22Rv1 (cell line): ENCODE results near the gene TRPC5OS.

ENCODE experiments used
- H3K27ac ChIP-seq: fragments of 450-650 bp; 2 replicates; pipeline ENCODE4 v1.5.1; 2017
- CTCF ChIP-seq: fragments of 450-650 bp; IDR thresholded peaks from 2 replicates; pipeline ENCODE4 v1.5.1; 2017; ENCODE audit warnings: mild to moderate bottlenecking
- ZFX ChIP-seq: fragments of 450-650 bp; IDR thresholded peaks from 2 replicates; pipeline ENCODE4 v1.6.1; 2017; ENCODE audit warnings: antibody characterized with exemption, borderline replicate concordance

The TRPC5OS gene

GRCh38 chrX:111892375-111892774 lies 16.4 kb downstream of the TRPC5OS start:
- no peak overlapping the region for H3K27ac ChIP-seq
- TF ChIP-seq CTCF, result no peak
- no peak for TF ChIP-seq ZFX

DNA sequence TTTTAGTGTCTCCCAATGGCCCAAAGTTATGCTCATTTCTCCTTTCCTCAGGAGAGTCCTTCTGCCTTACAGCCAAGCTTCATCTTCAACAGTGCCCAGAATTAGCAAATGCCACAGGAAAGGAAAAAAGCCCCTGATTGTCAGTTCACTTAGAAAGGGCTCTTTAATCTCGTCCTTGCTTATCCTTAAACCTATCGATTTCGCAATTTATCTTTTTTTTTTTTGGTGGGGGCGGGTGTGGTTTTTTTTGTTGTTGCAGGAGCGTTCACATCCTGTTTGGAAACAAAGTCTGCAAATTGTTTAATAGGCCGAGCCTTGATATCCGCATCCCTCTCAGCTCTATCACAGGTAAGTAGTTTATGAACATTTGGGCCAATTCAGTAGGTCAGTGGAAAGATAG lies 20.2 kb downstream of the TRPC5OS start:
- TF ChIP-seq ZFX, result no peak
- no peak for TF ChIP-seq CTCF
- H3K27ac ChIP-seq, result no peak overlapping the region

DNA sequence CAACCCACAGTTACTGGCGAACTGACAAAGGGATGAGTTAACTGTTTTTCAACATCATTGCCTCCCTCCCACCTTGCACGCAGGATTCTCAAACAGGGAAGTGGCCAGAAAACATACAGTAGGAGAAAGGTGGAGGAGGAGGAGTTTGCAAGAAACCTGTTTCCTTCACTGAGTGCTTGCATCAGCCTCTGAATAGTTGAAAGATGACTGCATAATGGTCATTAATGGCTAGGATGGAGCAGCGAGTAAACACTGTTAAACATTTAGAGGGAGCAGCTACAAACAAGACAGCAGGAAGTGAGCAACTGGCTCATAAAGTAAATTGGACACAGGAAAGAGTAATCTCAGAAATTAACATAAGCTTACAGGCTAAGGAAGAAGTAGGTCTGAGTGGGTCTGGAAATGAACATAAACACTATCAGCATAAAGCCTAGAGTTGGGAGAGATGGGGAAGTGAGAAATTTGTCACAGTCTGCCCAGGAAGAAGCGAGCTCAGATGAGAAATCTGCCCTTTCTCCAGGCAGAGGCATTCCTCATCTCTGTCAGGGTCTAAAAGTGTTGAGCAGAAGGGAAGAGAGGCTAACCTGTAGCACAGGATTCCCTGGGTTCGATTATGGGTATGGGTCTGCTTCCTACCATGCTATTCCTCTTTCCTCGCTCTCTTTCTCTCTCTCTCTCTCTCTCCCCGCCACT lies 38.6 kb downstream of the TRPC5OS start:
- H3K27ac ChIP-seq, result no peak overlapping the region
- TF ChIP-seq ZFX (no peak), CTCF (no peak)

DNA sequence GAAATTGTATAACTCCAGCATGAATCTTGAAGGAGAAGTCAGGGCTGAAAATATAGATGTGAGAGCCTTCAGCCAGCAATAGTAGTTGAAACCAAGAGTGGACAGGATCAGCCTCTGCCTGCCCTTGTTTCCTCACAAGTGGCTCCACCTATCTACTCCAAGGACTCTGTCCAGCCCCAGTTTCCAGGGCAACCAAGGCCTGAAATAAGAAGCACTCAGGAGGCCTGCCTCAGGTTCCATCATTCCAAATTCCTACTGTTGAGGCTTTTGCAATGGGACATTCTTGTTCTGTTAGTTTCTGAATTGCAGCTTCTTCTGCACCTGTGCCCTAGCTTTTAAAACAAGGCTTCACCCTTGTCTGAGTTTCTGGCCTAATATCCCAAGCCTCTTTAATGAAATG lies 41.6 kb downstream of the TRPC5OS start:
- no peak for TF ChIP-seq ZFX

DNA sequence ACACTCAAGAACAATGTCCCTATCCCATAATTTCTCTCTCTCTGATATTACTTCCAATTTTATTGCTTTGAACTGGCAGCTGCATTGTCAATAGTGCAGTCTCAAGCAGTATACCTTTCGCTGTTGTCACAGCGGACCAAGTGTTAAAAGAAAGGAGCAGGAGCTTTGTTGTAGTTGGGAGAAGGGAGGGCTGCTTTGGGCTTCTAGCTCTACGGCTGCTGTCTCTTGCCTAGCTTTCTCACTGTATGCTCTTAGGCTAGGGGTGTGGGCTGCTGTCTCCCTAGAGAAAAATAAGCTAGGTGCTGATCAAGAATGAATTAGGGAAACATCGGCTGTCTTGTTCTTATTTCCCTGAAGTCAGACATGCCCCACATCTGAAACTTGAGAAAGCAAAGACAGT lies 52.5 kb downstream of the TRPC5OS start:
- TF ChIP-seq ZFX (no peak), CTCF (no peak)
- no peak overlapping the region for H3K27ac ChIP-seq

More for the DNA sequence above, 41.6 kb downstream of the TRPC5OS start:
- no peak overlapping the region for H3K27ac ChIP-seq
